Fibroblast of pulmonary artery (primary cell): Measurements from ENCODE around the gene PPP1R3D.
"Not testable (repeated sequence)": the region's sequence is repeated elsewhere in the genome, so short reads cannot be mapped to it uniquely, and the experiment has no call there.

Experiments
- DNase-seq: peaks from one replicate; pipeline ENCODE4 v3.0.0-alpha.2; 2010; ENCODE audit warnings: low read depth
- H3K4me3 ChIP-seq: replicated peaks from 2 replicates; pipeline ENCODE4 v1.5.1; 2011; ENCODE audit warnings: low read depth, mild to moderate bottlenecking, control low read depth, low read length, moderate library complexity
- TF ChIP-seq, protein P1 (sequence below): IDR thresholded peaks from 2 replicates; pipeline ENCODE4 v1.5.1; 2011; ENCODE audit warnings: mild to moderate bottlenecking, control low read depth, low read length, inconsistent platforms; ENCODE audit errors: missing control alignments

PPP1R3D gene

GRCh38 chr20:59903621-59904020 lies 36.5 kb downstream of the PPP1R3D start:
- TF ChIP-seq, protein P1, sequence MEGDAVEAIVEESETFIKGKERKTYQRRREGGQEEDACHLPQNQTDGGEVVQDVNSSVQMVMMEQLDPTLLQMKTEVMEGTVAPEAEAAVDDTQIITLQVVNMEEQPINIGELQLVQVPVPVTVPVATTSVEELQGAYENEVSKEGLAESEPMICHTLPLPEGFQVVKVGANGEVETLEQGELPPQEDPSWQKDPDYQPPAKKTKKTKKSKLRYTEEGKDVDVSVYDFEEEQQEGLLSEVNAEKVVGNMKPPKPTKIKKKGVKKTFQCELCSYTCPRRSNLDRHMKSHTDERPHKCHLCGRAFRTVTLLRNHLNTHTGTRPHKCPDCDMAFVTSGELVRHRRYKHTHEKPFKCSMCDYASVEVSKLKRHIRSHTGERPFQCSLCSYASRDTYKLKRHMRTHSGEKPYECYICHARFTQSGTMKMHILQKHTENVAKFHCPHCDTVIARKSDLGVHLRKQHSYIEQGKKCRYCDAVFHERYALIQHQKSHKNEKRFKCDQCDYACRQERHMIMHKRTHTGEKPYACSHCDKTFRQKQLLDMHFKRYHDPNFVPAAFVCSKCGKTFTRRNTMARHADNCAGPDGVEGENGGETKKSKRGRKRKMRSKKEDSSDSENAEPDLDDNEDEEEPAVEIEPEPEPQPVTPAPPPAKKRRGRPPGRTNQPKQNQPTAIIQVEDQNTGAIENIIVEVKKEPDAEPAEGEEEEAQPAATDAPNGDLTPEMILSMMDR, result no peak
- DNase-seq, result no peak
- H3K4me3 ChIP-seq, result no peak overlapping the region

DNA sequence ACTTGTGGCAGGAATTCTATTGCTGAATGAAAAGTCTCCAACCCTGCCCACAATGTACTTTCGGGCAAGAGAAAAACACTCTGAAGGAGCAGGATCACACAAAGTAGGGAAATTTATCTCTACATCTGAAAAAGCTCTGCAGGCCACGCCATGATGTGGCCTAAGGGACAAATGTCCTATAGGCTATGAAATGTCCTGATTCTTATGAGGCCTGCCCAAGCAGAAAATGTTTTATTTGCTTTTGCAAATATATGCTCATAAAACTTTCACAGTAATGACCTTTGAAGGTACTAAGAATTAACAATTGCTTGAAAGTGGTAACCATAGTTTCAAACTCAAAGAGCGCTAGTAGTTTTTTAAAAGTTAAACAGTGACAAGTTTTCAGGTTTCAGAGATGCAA lies 37.6 kb downstream of the PPP1R3D start:
- TF ChIP-seq, protein P1, result no peak
- DNase-seq, result no peak
- H3K4me3 ChIP-seq, result no peak overlapping the region

DNA sequence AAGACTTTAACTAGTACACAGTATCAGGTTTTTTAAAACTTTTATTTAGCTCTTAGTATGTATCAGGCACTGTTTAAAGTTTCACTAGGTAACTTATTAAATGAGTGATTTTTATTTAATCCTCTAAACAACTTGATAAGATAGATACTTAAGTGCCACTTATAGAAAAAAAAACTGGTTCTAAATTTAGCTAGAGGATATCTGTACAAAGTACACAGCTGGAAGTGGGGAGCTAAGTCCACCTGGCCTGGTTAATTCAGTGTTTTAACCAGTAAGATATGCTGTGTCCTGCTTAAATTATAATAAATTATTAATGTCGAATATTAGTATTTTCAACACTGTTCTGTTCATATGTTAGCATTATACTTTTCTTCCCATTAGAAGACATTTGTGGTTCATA lies 44.2 kb downstream of the PPP1R3D start:
- TF ChIP-seq, protein P1, result no peak
- no peak overlapping the region for H3K4me3 ChIP-seq
- no peak for DNase-seq

- TF ChIP-seq, protein P1, result no peak
- H3K4me3 ChIP-seq, result no peak overlapping the region
- DNase-seq, result no peak
These were observed 48.5 kb downstream of the PPP1R3D start for GRCh38 chr20:59891581-59891980.

- DNase-seq, H3K4me3 ChIP-seq: not testable (repeated sequence)
These were observed 50.1 kb downstream of the PPP1R3D start for GRCh38 chr20:59890035-59890434.

DNA sequence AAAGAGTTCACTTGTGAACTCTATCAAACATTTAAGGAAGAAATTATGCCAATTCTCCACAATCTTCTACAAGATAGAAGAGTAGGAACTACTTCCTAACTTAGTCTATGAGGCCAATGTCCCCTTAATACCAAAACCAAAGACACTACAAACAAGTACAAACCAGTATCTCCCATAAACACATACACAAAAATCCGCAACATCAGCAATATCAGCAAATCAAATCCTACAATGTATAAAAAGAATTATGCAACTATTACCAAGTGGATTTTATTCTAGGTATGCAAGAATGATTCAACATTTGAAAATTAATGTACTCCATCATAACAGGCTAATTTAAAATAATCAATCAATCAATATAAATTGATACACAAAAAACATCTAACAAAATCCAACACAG lies 52.1 kb downstream of the PPP1R3D start:
- no peak overlapping the region for H3K4me3 ChIP-seq
- no peak for DNase-seq
- TF ChIP-seq, protein P1, result no peak
